Keratinocyte (primary cell): ENCODE results near the gene AGFG1. TPM values are rescaled to one million over a fixed set of nuclear protein-coding genes. Genes with fewer than 3 reads are reported as not detected.

Source experiments
- DNase-seq: peaks from one replicate; pipeline ENCODE4 v3.0.0-alpha.2; 2011; ENCODE audit warnings: low read depth, missing footprints, low spot score
- FAIRE-seq: peaks from 2 replicates; lab custom pipeline; 2011; peaks lifted over from hg19 to GRCh38; lab: Jason Lieb, UNC
- H2AFZ ChIP-seq: 2 replicates; pipeline ENCODE4 v1.6.0; 2012; ENCODE audit warnings: low read length, control low read depth, inconsistent platforms; ENCODE audit not compliant: control insufficient read depth
- H3K27ac ChIP-seq: 2 replicates; pipeline ENCODE4 v1.5.1; 2011; ENCODE audit warnings: low read length; ENCODE audit not compliant: control insufficient read depth, insufficient read depth
- H3K27me3 ChIP-seq: 3 replicates; pipeline ENCODE4 v1.6.0; 2011; ENCODE audit warnings: low read length; ENCODE audit not compliant: control insufficient read depth, insufficient read depth; ENCODE audit errors: extremely low read depth
- H3K36me3 ChIP-seq, 2 experiments: 2 replicates in 1 of 2; 3 replicates in 1 of 2; pipeline ENCODE4 v1.5.1; 2011; ENCODE audit warnings: low read length in 2 of 2, mild to moderate bottlenecking in 1 of 2; ENCODE audit not compliant: control insufficient read depth in 2 of 2, insufficient read depth in 2 of 2; ENCODE audit errors: extremely low read depth in 1 of 2
- H3K4me1 ChIP-seq: 3 replicates; pipeline ENCODE4 v1.5.1; 2011; ENCODE audit warnings: low read length; ENCODE audit not compliant: control insufficient read depth, insufficient read depth; ENCODE audit errors: extremely low read depth
- H3K4me2 ChIP-seq: 3 replicates; pipeline ENCODE4 v1.6.0; 2011; ENCODE audit warnings: low read depth, low read length; ENCODE audit not compliant: control insufficient read depth, insufficient read depth; ENCODE audit errors: extremely low read depth
- H3K4me3 ChIP-seq, 3 experiments: fragments of 200-600 bp in 1 of 3; sonication (generic) in 1 of 3; 2 replicates in 2 of 3; 3 replicates in 1 of 3; pipeline ENCODE4 v1.5.1; 2011 to 2016; ENCODE audit warnings: low read length in 3 of 3, mild to moderate bottlenecking in 3 of 3, control low read depth in 2 of 3, inconsistent platforms in 1 of 3, low read depth in 1 of 3, mixed read lengths in 1 of 3, mixed run types in 1 of 3, moderate library complexity in 1 of 3; ENCODE audit not compliant: control insufficient read depth in 2 of 3, insufficient read depth in 2 of 3; ENCODE audit errors: extremely low read depth in 1 of 3
- H3K79me2 ChIP-seq: 2 replicates; pipeline ENCODE4 v1.6.0; 2012; ENCODE audit warnings: low read length; ENCODE audit not compliant: control insufficient read depth, insufficient read depth
- H3K9ac ChIP-seq: 3 replicates; pipeline ENCODE4 v1.6.0; 2011; ENCODE audit warnings: low read length; ENCODE audit not compliant: control insufficient read depth, insufficient read depth; ENCODE audit errors: extremely low read depth
- H3K9me1 ChIP-seq: 3 replicates; pipeline ENCODE4 v1.6.0; 2011; ENCODE audit warnings: low read length; ENCODE audit not compliant: control insufficient read depth, insufficient read depth; ENCODE audit errors: extremely low read depth
- H3K9me3 ChIP-seq: 2 replicates; pipeline ENCODE4 v1.5.1; 2012; ENCODE audit warnings: low read depth, low read length; ENCODE audit not compliant: control insufficient read depth
- H4K20me1 ChIP-seq: 3 replicates; pipeline ENCODE4 v1.6.0; 2011; ENCODE audit warnings: low read length; ENCODE audit not compliant: control insufficient read depth, insufficient read depth; ENCODE audit errors: extremely low read depth
- CTCF ChIP-seq, 3 experiments: IDR thresholded peaks in 1 of 3; conservative IDR thresholded peaks in 1 of 3; optimal IDR thresholded peaks in 1 of 3; 2 replicates in 2 of 3; 3 replicates in 1 of 3; pipeline versions ENCODE3 to v1.5.1; 2011; ENCODE audit warnings: low read length in 3 of 3, mild to moderate bottlenecking in 3 of 3, moderate library complexity in 2 of 3, control low read depth in 1 of 3, inconsistent platforms in 1 of 3; ENCODE audit not compliant: insufficient read depth in 2 of 3; ENCODE audit errors: extremely low read depth in 1 of 3
- EZH2 ChIP-seq: IDR thresholded peaks from one replicate; pipeline ENCODE4 v1.6.1; 2012; ENCODE audit warnings: inconsistent platforms, mild to moderate bottlenecking, low read length, moderate library complexity
- dilution Hi-C: fragments of 300-500 bp; cut with MboI; formaldehyde crosslinking; loops from one replicate; pipeline ENCODE4 v1.7.0; 2020; ENCODE audit warnings: low sequenced_read_pairs; ENCODE audit not compliant: extremely low pct_ligation_motif_present
- polyA plus RNA-seq, 5 experiments: library from polyadenylated mRNA; depleted of rRNA in 3 of 5; stranded (reverse) in 3 of 5; stranded (forward) in 1 of 5; unstranded in 1 of 5; fragments of >200 nt; gene quantifications; 1 replicate in 1 of 5; 2 replicates in 3 of 5; 3 replicates in 1 of 5; pipeline versions ENCODE4 v1.2.1 to v1.2.3, GENCODE V29; 2011 to 2012; ENCODE audit warnings: missing spikeins in 2 of 5, low read depth in 1 of 5, low replicate concordance in 1 of 5

AGFG1 gene
- polyA plus RNA-seq, 1 donor (not counting 4 experiments of a cell fraction or from before 2014, with no cell fraction given) = 111 TPM

GRCh38 chr2:227491386-227491785 lies 19.4 kb downstream of the AGFG1 start:
- Histone ChIP-seq H3K4me1 (no peaks in the 10 kb centered on the region), H3K4me2 (no peak overlapping the region), H3K9me1 (peaks cover 2% of the 10 kb centered on the region), H3K36me3 (no peaks in the 10 kb centered on the region), H3K27me3 (no peaks in the 10 kb centered on the region), H2AFZ (no peak overlapping the region), H4K20me1 (peaks cover 16% of the 10 kb centered on the region), H3K27ac (no peak overlapping the region), H3K9me3 (no peaks in the 10 kb centered on the region), H3K4me3 (no peak overlapping the region), H3K79me2 (peaks cover 89% of the 10 kb centered on the region), H3K9ac (no peak overlapping the region)
- TF ChIP-seq CTCF (optimal IDR thresholded peaks at IDR 0.05 in 1 of 3, IDR thresholded peaks at IDR 0.05 in 1 of 3, conservative IDR thresholded peaks at IDR 0.05 in 1 of 3; ENCODE audit: extremely low read depth in 1 of 3, insufficient read depth in 2 of 3, low read length in 3 of 3) (no peak), EZH2 (no peak)
- no peak for FAIRE-seq
- DNase-seq = no peak
- dilution Hi-C loops = no loop called here

GRCh38 chr2:227493524-227493923 lies 21.6 kb downstream of the AGFG1 start:
- Histone ChIP-seq H3K4me2 (no peak overlapping the region), H3K9me3 (no peaks in the 10 kb centered on the region), H3K9ac (no peak overlapping the region), H4K20me1 (peaks cover 10% of the 10 kb centered on the region), H2AFZ (no peak overlapping the region), H3K4me1 (no peaks in the 10 kb centered on the region), H3K36me3 (no peaks in the 10 kb centered on the region), H3K27ac (no peak overlapping the region), H3K27me3 (no peaks in the 10 kb centered on the region), H3K4me3 (no peak overlapping the region), H3K9me1 (peaks cover 2% of the 10 kb centered on the region), H3K79me2 (peaks cover 86% of the 10 kb centered on the region)
- DNase-seq (no peak), FAIRE-seq (no peak)
- dilution Hi-C loops = no loop called here
- TF ChIP-seq CTCF (optimal IDR thresholded peaks at IDR 0.05 in 1 of 3, IDR thresholded peaks at IDR 0.05 in 1 of 3, conservative IDR thresholded peaks at IDR 0.05 in 1 of 3; ENCODE audit: extremely low read depth in 1 of 3, insufficient read depth in 2 of 3, low read length in 3 of 3) = no peak
- no peak for TF ChIP-seq EZH2
